CD4-positive, alpha-beta T cell treated with Interferon gamma for 1 hour (primary cell): Measurements from ENCODE around the gene CYB5B.

Experiments used
- DNase-seq: peaks from one replicate; pipeline ENCODE4 v3.0.0-alpha.2; 2020

CYB5B gene

DNA sequence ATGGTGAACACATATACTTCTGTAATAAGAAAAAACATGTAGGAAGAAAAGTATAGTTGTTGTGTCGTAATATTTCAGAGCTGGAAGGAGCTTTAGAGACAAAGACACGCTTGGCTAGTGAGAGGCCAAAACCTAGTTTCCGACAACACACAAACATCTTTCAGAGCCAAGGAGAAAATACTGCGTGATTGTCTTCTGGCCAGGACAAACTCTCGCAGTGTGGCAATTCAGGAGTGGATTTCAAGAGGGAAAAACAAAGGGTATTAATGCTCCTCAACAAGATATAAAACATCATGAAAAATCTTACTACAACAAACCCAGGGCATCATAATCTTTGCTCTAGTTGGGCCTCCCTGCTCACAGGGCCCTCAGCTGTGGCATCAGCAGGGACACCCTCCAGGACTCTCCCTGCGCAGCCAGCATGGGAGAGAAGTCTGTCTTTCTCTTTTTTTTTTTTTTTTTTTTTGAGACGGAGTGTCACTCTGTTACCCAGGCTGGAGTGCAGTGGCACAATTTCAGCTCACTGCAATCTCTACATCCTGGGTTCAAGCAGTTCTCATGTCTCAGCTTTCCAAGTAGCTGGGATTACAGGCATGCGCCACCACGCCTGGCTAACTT, 66.4 kb downstream of the CYB5B start:
- DNase-seq: no peak

DNA sequence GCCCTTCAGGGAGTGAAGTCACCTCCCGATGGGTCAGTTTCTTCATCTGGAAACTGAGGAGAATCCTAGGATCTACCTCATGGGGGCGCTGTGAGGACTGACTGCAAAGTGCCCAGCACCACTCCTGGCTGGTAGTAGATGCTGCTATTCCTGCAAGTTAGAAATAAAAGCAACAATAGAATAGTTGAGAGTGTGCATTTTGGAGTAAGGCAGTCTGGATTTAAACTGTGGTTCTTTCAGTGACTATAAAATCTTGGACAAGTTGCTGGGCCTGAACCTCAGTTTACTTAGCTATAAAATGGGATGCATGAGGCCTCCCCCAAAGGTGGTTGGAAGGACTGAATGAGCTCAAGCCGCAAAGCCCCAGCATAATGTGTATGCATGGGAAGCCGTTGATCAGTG, 70.6 kb downstream of the CYB5B start:
- DNase-seq: peak; percentile 9

DNA sequence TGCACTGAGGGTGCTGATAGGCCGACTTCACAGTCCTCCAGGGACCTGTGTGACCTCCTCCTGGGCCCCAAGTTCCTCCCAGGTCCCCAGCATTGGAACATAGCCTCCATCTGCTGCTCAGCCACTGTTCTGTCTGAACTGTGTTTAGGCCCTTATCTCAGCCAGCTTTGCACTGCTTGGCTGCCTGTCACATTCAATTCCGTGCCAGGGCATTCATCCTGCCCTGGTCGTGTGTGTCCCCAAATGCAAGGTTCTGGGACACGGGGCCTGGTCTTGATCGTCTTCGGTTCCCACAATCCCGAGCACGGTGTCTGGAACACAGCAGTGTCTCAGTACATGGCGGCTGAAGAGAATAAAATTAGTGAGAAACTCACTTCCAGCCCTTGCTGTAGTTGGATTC, 71.4 kb downstream of the CYB5B start:
- DNase-seq: no peak

DNA sequence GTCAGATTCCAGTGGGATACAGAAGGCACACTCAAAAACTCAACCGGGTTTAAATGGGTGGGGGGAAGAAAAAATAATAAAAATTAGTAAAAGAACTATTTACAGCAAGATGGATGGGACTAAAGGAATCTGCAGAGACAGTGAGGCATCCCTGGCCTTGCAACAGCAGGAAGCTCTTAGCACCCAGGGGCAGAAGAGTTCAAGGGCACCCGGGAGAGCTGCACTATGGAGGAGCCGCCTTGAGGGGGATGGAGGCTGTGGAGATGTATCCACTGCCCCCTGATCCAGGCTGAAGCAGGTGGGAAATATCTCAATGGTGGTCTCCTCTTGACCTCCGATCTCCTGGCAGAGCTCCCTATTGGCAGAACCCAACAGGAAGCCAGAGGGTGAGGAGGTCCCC, 72.0 kb downstream of the CYB5B start:
- DNase-seq: no peak

DNA sequence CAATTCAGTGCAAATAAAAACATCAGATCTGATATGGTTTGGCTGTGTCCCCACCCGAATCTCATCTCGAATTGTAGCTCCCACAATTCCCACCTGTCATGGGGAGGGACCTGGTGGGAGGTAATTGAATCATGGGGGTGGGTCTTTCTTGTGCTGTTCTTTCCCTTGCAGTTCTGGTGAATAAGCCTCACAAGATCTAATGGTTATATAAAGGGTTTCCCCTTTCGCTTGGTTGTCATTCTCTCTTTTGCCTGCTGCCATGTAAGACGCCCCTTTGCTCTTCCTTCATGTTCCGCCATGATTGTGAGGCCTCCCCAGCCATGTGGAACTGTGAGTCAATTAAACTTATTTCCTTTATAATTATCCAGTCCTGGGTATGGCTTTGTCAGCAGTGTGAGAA, 72.5 kb downstream of the CYB5B start:
- DNase-seq: no peak

DNA sequence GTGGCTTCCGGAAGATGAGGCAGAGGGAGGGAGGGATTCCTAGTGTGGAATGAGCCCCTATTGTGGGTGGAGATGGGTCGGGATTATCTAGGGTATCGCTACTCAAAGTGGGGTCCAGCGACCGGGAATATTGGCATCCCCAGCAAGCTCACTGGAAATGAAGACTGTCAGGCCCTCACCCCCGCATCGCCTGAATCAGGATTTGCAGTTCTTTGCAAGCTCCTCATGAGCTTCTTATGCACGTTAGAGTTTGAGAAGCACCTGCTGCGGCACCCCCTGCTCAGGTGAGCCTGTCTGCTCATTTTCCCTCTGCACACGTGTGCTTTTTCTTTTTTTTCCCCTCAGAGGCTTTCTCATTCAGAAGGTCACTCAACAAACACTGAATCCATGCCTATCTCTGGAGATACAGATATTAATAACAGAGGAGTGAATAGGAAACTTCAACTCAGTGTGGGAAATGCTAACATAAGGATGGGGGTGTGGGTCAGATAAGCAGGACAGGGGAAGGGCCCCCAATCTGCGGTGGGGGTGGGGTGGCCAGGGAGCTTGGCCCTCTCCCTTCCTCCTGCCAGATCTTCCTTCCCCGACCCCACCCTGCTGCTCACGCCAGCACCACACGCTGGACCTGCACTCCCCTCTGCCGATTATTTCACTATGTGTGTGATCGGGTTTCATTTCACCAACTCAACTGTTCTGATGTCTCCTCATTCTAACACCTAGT, 73.6 kb downstream of the CYB5B start:
- DNase-seq: no peak

DNA sequence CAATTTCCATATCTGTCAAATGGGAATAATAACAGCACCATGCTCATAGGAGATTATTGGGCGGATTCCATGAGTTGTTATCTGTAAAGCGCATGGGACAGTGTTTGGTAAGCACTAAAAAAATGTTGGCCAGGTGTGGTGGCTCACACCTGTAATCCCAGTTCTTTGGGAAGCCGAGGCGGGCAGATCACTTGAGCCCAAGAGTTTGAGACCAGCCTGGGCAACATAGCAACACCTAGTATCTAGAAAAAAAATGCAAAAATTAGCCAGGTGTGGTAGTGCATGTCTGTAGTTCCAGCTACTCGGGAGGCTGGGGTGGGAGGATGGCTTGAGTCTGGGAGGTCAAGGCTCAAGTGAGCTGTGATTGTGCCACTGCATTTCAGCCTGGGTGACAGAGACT, 74.5 kb downstream of the CYB5B start:
- no peak for DNase-seq

DNA sequence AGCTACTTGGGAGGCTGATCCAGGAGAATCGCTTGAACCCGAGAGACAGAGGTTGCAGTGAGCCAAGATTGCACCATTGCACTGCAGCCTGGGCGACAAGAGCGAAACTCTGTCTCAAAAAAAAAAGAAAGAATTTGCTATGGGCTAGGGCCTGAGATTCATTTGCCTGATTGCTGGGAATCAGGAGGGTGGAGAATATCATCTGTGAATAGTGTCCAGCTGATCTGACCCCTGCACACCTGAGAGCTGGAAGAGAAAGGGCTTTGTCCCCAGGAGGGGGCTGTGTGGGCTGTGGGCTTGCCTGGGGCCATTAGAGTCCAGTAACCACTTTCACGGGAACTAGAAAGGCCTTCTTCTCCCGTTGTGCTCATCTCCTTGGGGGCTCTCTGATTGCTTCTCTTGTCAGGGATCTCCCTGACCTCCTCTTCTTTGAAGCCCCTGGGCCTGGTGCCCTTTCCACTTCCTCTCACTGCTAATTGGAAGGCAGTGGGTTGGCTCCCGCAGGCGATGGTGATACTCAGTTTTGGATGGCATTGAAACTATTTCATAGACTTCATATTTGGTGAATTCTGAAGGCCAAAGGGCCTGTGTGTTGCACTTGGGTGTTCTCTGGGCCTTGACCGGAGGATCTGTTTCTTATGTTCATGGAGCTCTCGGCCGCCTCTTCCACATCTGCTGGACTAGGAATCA, 75.3 kb downstream of the CYB5B start:
- no peak for DNase-seq

DNA sequence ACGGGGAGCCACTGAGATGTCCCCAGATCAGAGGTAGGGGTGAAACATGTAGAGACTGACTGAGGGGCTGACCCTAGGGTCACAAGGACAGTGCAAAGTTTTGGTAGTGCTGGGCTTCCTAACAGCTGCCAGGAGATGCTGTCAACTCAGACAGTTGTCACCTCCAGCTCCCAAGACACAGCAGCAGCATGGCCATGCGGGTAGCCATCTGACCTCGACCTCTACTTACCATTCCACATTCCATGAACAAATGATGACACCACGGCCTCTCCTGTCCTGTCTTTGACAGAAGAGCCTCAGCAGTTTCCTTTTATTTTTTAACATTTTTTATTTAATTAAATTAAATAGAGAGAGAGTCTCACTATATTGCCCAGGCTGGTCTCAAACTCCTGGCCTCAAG, 76.1 kb downstream of the CYB5B start:
- DNase-seq: no peak

DNA sequence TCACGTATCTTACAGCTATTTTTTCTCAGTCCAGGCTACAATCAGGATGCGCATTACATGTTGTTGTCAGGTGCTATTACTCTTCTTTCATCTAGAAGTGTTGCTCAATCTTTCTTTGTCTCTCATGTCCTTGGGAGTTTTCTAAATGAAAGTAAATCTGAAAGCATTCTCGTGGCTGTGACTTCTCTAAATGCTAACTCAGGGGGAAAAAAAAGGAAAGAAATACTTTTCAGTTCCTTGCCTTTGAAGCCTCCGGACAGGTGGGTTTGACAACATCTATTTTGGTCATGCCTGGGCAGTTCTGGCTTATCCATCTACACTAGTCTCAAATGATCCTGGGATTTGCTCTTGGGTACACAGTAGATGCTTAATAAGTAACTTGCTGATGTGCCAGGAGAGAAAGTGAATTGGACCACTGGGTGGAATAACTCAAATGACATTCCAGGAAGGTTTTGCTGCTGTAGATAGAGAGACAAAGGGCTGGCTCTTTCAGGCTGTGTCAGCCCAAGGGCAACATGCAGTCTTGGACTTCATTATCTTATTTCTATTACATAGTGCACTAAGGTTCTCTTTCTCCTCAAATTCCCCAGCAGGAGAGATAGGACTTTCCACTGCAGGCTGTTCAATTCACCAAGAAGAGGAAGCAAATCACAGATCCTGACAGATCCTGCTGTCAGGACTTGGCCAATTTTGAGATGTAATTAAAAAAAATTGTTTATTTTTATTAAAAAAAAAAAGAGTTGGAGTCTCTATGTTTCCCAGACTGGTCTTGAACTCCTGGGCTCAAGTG, 77.7 kb downstream of the CYB5B start:
- no peak for DNase-seq

DNA sequence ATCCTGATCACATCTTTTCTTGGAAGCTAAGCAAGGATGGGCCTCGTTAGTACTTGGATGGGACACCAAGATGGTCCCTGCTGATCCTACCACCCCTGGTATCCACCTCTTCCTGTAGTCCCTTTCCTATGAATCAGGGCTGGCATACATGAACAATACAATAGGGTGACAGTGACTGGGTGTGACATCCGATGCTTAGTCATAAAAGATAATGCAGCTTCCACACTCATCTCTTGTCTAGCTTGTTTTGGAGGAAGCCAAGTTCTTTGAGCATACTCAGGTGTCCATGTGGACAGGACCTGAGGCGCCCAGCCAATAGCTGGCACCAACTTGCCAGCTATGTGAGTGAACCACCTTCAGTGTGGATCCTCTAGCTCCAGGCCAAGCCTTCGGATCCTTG, 78.8 kb downstream of the CYB5B start:
- DNase-seq: no peak

DNA sequence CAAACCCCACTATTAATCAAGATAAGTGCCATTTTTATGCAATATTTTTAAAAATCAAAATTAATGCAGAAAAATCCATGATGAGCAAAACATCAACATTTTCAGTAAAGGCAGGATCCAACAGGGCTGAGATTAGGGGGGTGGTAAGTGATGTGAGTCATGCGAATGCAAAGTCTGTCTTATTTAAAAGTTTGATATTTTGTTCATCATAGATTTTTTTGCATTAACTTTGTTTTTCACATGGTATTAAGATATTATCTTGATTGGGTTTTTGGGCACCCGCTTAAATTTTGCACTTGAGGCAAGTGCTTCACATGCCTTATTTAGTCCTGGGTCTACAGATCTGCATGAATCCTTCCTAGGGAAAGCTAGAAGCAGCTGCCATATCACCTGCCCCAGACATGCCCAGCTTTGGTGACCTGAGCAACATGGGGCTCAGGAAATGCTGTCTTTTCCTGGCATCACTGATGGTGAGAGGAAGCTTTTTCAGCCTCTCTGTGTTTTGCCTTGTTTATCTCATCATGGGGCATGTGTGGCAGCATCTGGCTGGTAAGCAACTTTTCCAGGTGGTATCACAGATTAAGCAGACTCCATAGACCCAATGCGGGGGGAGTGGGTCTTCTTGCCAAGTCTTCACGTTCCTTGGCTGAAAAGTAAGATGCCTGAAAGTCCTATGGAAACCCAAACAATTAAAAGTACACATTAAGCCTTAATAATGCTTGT, 83.8 kb downstream of the CYB5B start:
- no peak for DNase-seq

DNA sequence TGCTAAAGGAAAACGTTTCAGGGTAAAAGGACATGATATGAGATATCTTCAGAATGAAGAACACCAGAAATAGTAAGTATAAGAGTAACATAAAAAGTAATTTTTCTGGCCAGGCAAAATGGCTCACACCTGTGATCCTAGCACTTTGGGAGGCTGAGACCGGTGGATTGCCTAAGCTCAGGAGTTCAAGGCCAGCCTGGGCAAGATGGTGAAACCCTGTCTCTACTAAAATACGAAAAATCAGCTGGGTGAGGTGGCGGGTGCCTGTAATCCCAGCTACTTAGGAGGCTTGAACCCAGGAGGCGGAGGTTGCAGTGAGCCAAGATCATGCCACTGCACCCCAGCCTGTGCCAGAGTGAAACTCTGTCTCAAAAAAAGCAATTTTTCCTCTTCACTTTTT, 84.7 kb downstream of the CYB5B start:
- DNase-seq: no peak

DNA sequence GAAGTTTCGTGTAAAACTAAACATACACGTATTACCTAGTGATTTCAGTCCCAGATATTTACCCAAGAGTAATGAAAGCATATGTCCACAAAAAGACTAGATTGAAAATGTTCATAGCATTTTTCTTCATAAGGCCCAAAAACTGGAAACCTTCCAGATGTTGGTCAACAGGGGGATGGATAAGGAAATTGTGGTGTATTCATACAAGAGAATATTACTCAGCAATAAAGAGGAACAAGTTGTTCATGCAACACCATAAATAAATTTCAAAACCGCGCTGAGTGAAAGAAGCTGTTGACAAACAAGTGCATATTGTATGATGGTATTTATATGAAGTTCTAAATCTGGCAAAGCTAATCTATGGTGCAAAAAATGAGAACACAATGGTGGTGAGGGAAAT, 87.2 kb downstream of the CYB5B start:
- no peak for DNase-seq

DNA sequence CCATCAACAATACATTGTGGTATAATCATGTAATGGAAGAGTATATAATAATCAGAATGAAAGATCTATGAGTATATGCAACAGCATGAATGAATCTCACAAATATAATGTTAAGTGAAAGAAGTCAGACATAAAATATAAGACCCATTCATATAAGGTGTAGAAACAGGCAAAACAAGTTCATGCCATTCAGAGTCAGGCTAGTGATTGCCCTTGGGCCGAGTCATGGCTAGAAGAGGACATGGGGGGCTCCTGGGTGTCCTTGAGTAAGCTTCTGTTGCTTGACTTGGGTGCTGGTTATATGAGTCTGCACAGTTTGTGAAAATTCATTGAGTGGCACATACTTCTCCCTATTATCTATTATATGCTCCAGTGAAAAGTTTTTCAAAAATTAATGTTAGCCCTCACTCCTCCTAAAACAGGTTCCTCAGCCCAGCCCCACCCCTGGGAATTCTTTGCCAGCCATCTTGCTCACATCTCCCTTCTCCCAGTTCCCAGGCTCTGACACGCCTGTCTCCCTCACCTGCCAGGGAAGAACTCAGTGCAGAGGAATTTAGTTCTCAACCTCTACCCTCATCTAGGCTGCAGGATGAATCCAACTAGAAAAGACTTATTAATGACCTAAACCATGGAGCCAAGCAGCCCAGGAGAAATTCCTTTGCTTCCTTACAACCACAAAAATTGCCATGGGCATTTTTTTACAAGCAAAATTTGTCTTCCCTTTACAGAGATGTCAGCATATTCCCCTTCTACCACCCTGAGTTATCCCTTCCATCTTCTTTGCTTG, 89.0 kb downstream of the CYB5B start:
- no peak for DNase-seq

DNA sequence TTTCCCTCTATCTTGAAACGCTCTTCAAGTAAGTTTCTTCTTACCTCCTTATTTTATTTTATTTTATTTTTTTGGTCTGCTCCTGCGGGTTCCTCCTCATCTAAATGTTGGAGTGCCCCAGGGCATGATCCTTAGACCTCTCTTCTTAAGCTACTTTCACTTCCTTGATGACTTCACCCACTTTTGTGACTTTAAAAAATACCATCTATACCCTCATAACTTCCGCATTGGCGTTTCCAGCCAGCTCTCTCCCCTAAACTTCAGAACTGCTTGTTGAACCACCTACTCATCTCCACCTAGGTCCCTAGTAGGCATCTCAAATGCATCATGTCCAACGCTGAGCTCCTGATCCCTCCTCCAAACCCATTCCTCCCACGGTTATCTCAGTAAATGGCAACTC, 89.9 kb downstream of the CYB5B start:
- peak; percentile 20 for DNase-seq
